T-helper 2 cell treated with Interferon-gamma antibody and Interleukin-4, amounts not matched to agents 5 μg/mL and 100 μg/mL, for 36 hours (primary cell): Measurements from ENCODE around the gene CNTN4.
"Not testable (repeated sequence)": the region's sequence is repeated elsewhere in the genome, so short reads cannot be mapped to it uniquely, and the experiment has no call there.

ENCODE experiments used
- DNase-seq: peaks from one replicate; pipeline ENCODE4 v3.0.0; 2021; ENCODE audit warnings: low spot score
- H3K27ac Mint-ChIP-seq: one replicate; pipeline ENCODE4 v1.8.0; 2021; ENCODE audit warnings: mild to moderate bottlenecking, mixed read lengths
- H3K27me3 Mint-ChIP-seq: one replicate; pipeline ENCODE4 v1.8.0; 2021; ENCODE audit warnings: low read depth, mixed read lengths
- H3K36me3 Mint-ChIP-seq: one replicate; pipeline ENCODE4 v1.8.0; 2021; ENCODE audit warnings: low read depth, mixed read lengths
- H3K4me1 Mint-ChIP-seq: one replicate; pipeline ENCODE4 v1.8.0; 2021; ENCODE audit warnings: low read depth, mixed read lengths
- H3K4me3 Mint-ChIP-seq: one replicate; pipeline ENCODE4 v1.8.0; 2022; ENCODE audit warnings: mild to moderate bottlenecking, moderate library complexity, mixed read lengths
- H3K9me3 Mint-ChIP-seq: one replicate; pipeline ENCODE4 v1.8.0; 2021; ENCODE audit warnings: mixed read lengths

CNTN4 gene

GRCh38 chr3:2984005-2984830, 885.6 kb downstream of the CNTN4 start:
- Mint-ChIP-seq H3K27me3 (no peaks in the 10 kb centered on the region), H3K4me3 (no peak overlapping the region)

GRCh38 chr3:2984831-2985220, 886.2 kb downstream of the CNTN4 start:
- no peaks in the 10 kb centered on the region for H3K9me3 Mint-ChIP-seq
- H3K27ac Mint-ChIP-seq = no peak overlapping the region
- no peaks in the 10 kb centered on the region for H3K4me1 Mint-ChIP-seq

More at GRCh38 chr3:2984005-2984830, 885.6 kb downstream of the CNTN4 start:
- DNase-seq = no peak
- H3K27ac Mint-ChIP-seq = no peak overlapping the region
- H3K9me3 Mint-ChIP-seq = no peaks in the 10 kb centered on the region
- H3K4me1 Mint-ChIP-seq = no peaks in the 10 kb centered on the region
- H3K36me3 Mint-ChIP-seq = no peaks in the 10 kb centered on the region

GRCh38 chr3:2985479-2985878, 886.8 kb downstream of the CNTN4 start:
- H3K4me3 Mint-ChIP-seq = no peak overlapping the region
- DNase-seq = no peak
- no peaks in the 10 kb centered on the region for H3K27me3 Mint-ChIP-seq
- H3K4me1 Mint-ChIP-seq = no peaks in the 10 kb centered on the region
- no peaks in the 10 kb centered on the region for H3K9me3 Mint-ChIP-seq
- H3K27ac Mint-ChIP-seq = no peak overlapping the region
- H3K36me3 Mint-ChIP-seq = no peaks in the 10 kb centered on the region

More at GRCh38 chr3:2984831-2985220, 886.2 kb downstream of the CNTN4 start:
- Mint-ChIP-seq H3K27me3 (no peaks in the 10 kb centered on the region), H3K4me3 (no peak overlapping the region), H3K36me3 (no peaks in the 10 kb centered on the region)
- no peak for DNase-seq

GRCh38 chr3:2992534-2992933, 893.9 kb downstream of the CNTN4 start:
- H3K27me3 Mint-ChIP-seq = no peaks in the 10 kb centered on the region
- no peak overlapping the region for H3K4me3 Mint-ChIP-seq
- H3K9me3 Mint-ChIP-seq = no peaks in the 10 kb centered on the region
- peaks cover 3% of the 10 kb centered on the region for H3K4me1 Mint-ChIP-seq
- DNase-seq = no peak
- H3K27ac Mint-ChIP-seq = no peak overlapping the region
- H3K36me3 Mint-ChIP-seq = no peaks in the 10 kb centered on the region

- not testable (repeated sequence) for H3K27me3 Mint-ChIP-seq, DNase-seq, H3K9me3 Mint-ChIP-seq, H3K4me1 Mint-ChIP-seq, H3K36me3 Mint-ChIP-seq, H3K27ac Mint-ChIP-seq, H3K4me3 Mint-ChIP-seq
Measured at GRCh38 chr3:2993130-2993529, 894.5 kb downstream of the CNTN4 start.

- Mint-ChIP-seq H3K4me3 (no peak overlapping the region), H3K27me3 (no peaks in the 10 kb centered on the region), H3K9me3 (no peaks in the 10 kb centered on the region), H3K27ac (no peak overlapping the region), H3K4me1 (peaks cover 3% of the 10 kb centered on the region), H3K36me3 (no peaks in the 10 kb centered on the region)
- DNase-seq = no peak
Measured at GRCh38 chr3:2993736-2994135, 895.1 kb downstream of the CNTN4 start.

- DNase-seq = no peak
- H3K36me3 Mint-ChIP-seq = no peaks in the 10 kb centered on the region
- H3K4me3 Mint-ChIP-seq = no peak overlapping the region
- H3K4me1 Mint-ChIP-seq = peaks cover 3% of the 10 kb centered on the region
- peaks cover 3% of the 10 kb centered on the region for H3K27me3 Mint-ChIP-seq
- no peak overlapping the region for H3K27ac Mint-ChIP-seq
- H3K9me3 Mint-ChIP-seq = no peaks in the 10 kb centered on the region
Measured at GRCh38 chr3:2995195-2995594, 896.5 kb downstream of the CNTN4 start.

GRCh38 chr3:3005146-3005744, 906.6 kb downstream of the CNTN4 start:
- H3K27ac Mint-ChIP-seq = no peak overlapping the region
- H3K27me3 Mint-ChIP-seq = no peaks in the 10 kb centered on the region
- H3K9me3 Mint-ChIP-seq = no peaks in the 10 kb centered on the region
- DNase-seq = no peak
- H3K36me3 Mint-ChIP-seq = no peaks in the 10 kb centered on the region
- H3K4me1 Mint-ChIP-seq = no peaks in the 10 kb centered on the region
- H3K4me3 Mint-ChIP-seq = no peak overlapping the region

GRCh38 chr3:3013317-3014052, 914.8 kb downstream of the CNTN4 start:
- Mint-ChIP-seq H3K4me1 (no peaks in the 10 kb centered on the region), H3K9me3 (no peaks in the 10 kb centered on the region), H3K36me3 (no peaks in the 10 kb centered on the region), H3K27ac (no peak overlapping the region), H3K27me3 (peaks cover 10% of the 10 kb centered on the region), H3K4me3 (no peak overlapping the region)
- no peak for DNase-seq

- Mint-ChIP-seq H3K36me3 (no peaks in the 10 kb centered on the region), H3K4me1 (no peaks in the 10 kb centered on the region), H3K4me3 (no peak overlapping the region), H3K9me3 (no peaks in the 10 kb centered on the region), H3K27ac (no peak overlapping the region), H3K27me3 (peaks cover 12% of the 10 kb centered on the region)
- DNase-seq = no peak
Measured at GRCh38 chr3:3015185-3016089, 916.8 kb downstream of the CNTN4 start.

GRCh38 chr3:3016226-3016625, 917.6 kb downstream of the CNTN4 start:
- DNase-seq = no peak
- Mint-ChIP-seq H3K9me3 (no peaks in the 10 kb centered on the region), H3K27me3 (peaks cover 14% of the 10 kb centered on the region), H3K27ac (no peak overlapping the region), H3K36me3 (no peaks in the 10 kb centered on the region), H3K4me1 (no peaks in the 10 kb centered on the region), H3K4me3 (no peak overlapping the region)

- no peaks in the 10 kb centered on the region for H3K9me3 Mint-ChIP-seq
- no peak overlapping the region for H3K27ac Mint-ChIP-seq
- H3K4me3 Mint-ChIP-seq = no peak overlapping the region
- no peaks in the 10 kb centered on the region for H3K36me3 Mint-ChIP-seq
- H3K27me3 Mint-ChIP-seq = peaks cover 21% of the 10 kb centered on the region
- DNase-seq = no peak
- H3K4me1 Mint-ChIP-seq = no peaks in the 10 kb centered on the region
Measured at GRCh38 chr3:3020209-3020608, 921.5 kb downstream of the CNTN4 start.

- DNase-seq = no peak
- Mint-ChIP-seq H3K4me3 (no peak overlapping the region), H3K9me3 (no peaks in the 10 kb centered on the region), H3K27ac (no peak overlapping the region), H3K27me3 (peaks cover 15% of the 10 kb centered on the region), H3K36me3 (no peaks in the 10 kb centered on the region), H3K4me1 (peaks cover 4% of the 10 kb centered on the region)
Measured at GRCh38 chr3:3023111-3023745, 924.6 kb downstream of the CNTN4 start.
